GM23248 (cell line): ENCODE results near the gene USP6NL. TPM values are rescaled to one million over a fixed set of nuclear protein-coding genes. Genes with fewer than 3 reads are reported as not detected.

Experiments
- DNase-seq: peaks from one replicate; pipeline ENCODE4 v3.0.0-alpha.2; 2015
- H2AFZ ChIP-seq: fragments of 200-600 bp; sonication (generic); 2 replicates; pipeline ENCODE4 v1.6.1; 2016; ENCODE audit warnings: antibody characterized with exemption
- H3F3A ChIP-seq: fragments of 200-600 bp; sonication (generic); 2 replicates; pipeline ENCODE4 v1.6.1; 2016; ENCODE audit warnings: mild to moderate bottlenecking, antibody characterized with exemption, mixed run types; ENCODE audit not compliant: insufficient read depth
- H3K27ac ChIP-seq: fragments of 200-600 bp; sonication (generic); 2 replicates; pipeline ENCODE4 v1.5.1; 2016; ENCODE audit warnings: mild to moderate bottlenecking
- H3K27me3 ChIP-seq: fragments of 200-600 bp; sonication (generic); replicated peaks from 2 replicates; pipeline ENCODE4 v1.6.1; 2016; ENCODE audit warnings: mild to moderate bottlenecking; ENCODE audit not compliant: insufficient read depth
- H3K36me3 ChIP-seq: fragments of 200-600 bp; sonication (generic); 2 replicates; pipeline ENCODE4 v1.6.1; 2016; ENCODE audit warnings: low read depth, mild to moderate bottlenecking
- H3K4me1 ChIP-seq: fragments of 200-600 bp; sonication (generic); 2 replicates; pipeline ENCODE4 v1.6.1; 2016; ENCODE audit warnings: mild to moderate bottlenecking; ENCODE audit not compliant: insufficient read depth
- H3K4me2 ChIP-seq: fragments of 200-600 bp; sonication (generic); one replicate; pipeline ENCODE4 v1.6.1; 2016; ENCODE audit warnings: mild to moderate bottlenecking; ENCODE audit not compliant: unreplicated experiment
- H3K4me3 ChIP-seq: fragments of 200-600 bp; sonication (generic); 2 replicates; pipeline ENCODE4 v1.5.1; 2016; ENCODE audit warnings: mild to moderate bottlenecking
- H3K79me2 ChIP-seq: fragments of 200-600 bp; sonication (generic); 2 replicates; pipeline ENCODE4 v1.6.1; 2016; ENCODE audit warnings: mild to moderate bottlenecking; ENCODE audit not compliant: insufficient read depth
- H3K9ac ChIP-seq: fragments of 200-600 bp; sonication (generic); 2 replicates; pipeline ENCODE4 v1.6.1; 2016; ENCODE audit warnings: mild to moderate bottlenecking
- H3K9me2 ChIP-seq: fragments of 200-600 bp; sonication (generic); 2 replicates; pipeline ENCODE4 v1.6.1; 2016; ENCODE audit warnings: mixed run types, mild to moderate bottlenecking, moderate library complexity; ENCODE audit not compliant: insufficient read depth
- H3K9me3 ChIP-seq: fragments of 200-600 bp; sonication (generic); one replicate; pipeline ENCODE4 v1.6.1; 2017; ENCODE audit warnings: low read depth
- H4K20me1 ChIP-seq: fragments of 200-600 bp; sonication (generic); 2 replicates; pipeline ENCODE4 v1.6.0; 2016; ENCODE audit not compliant: insufficient read depth
- EZH2 ChIP-seq: fragments of 200-600 bp; sonication (generic); IDR thresholded peaks from 2 replicates; pipeline ENCODE4 v1.6.1; 2018; ENCODE audit warnings: antibody characterized with exemption, mild to moderate bottlenecking; ENCODE audit not compliant: insufficient read depth, poor library complexity, severe bottlenecking
- EZH2phosphoT487 ChIP-seq: fragments of 200-600 bp; sonication (generic); IDR thresholded peaks from 2 replicates; pipeline ENCODE4 v1.6.1; 2018; ENCODE audit warnings: antibody characterized with exemption, moderate library complexity, mild to moderate bottlenecking, low read depth; ENCODE audit not compliant: insufficient read depth
- WGBS, 2 experiments: methylation state at CpG; one replicate each; pipeline ENCODE4 v1.1.6; 2015 to 2017; ENCODE audit warnings: low lambda C conversion rate in 2 of 2, low coverage in 1 of 2; ENCODE audit errors: missing lambda C conversion rate in 2 of 2; 5-methylcytosine and 5-hydroxymethylcytosine counted together
- in situ Hi-C: fragments of 300-500 bp; cut with MboI; formaldehyde crosslinking; loops from 2 replicates; pipeline ENCODE4 v1.15.0; 2020
- polyA plus RNA-seq: library from polyadenylated mRNA; unstranded; fragments of >200 nt; fragmentation: Nextera tagmentation; extraction: Ambion mirVana; gene quantifications from 2 replicates; pipeline ENCODE4 v1.2.1, GENCODE V29; 2016
- total RNA-seq: library from RNA; depleted of rRNA; stranded (reverse); fragments of >200 nt; shearing (Covaris generic); gene quantifications from 2 replicates; pipeline ENCODE4 v1.2.3, GENCODE V29; 2014; rRNA removed

The USP6NL gene
- total RNA-seq (7.3 and 9.2 TPM in 2 replicates), polyA plus RNA-seq (4.4 and 4.8 TPM in 2 replicates)

- Histone ChIP-seq H3K79me2 (peaks cover 33% of the 10 kb centered on the region), H3F3A (peaks cover 33% of the 10 kb centered on the region), H2AFZ (peak within 1 kb of the TSS; percentile 82), H3K9me2 (no peaks in the 10 kb centered on the region), H3K4me1 (peaks cover 9% of the 10 kb centered on the region), H3K9ac (peak within 1 kb of the TSS; percentile 74), H3K27ac (peak within 1 kb of the TSS; percentile 19), H3K4me3 (peak within 1 kb of the TSS; percentile 89), H3K27me3 (no peaks in the 10 kb centered on the region), H3K36me3 (no peaks in the 10 kb centered on the region), H3K4me2 (peak within 1 kb of the TSS; percentile 96), H3K9me3 (no peaks in the 10 kb centered on the region), H4K20me1 (no peaks in the 10 kb centered on the region)
- peak; percentile 89 for DNase-seq
- 1 to 2% methylated on average over 58 to 90 of the region's 107 CpGs for WGBS, 2 experiments
- TF ChIP-seq EZH2: no peak
- no peak for TF ChIP-seq EZH2phosphoT487
- in situ Hi-C loops: no loop called here
Observed at GRCh38 chr10:11611248-11612020, at the start of gene USP6NL. USP6NL (minus strand) TSS chr10:11611650; CDS start chr10:11597634, 14,016 bp downstream.

- in situ Hi-C loops: no loop called here
Observed at GRCh38 chr10:11658801-11659368, 47.4 kb upstream of the USP6NL start.

GRCh38 chr10:11655836-11656235 is 44.4 kb upstream of the USP6NL start:
- no peak overlapping the region for H3K4me3 ChIP-seq
- H3K36me3 ChIP-seq: no peaks in the 10 kb centered on the region
- H3K4me2 ChIP-seq: no peak overlapping the region
- no peaks in the 10 kb centered on the region for H3K4me1 ChIP-seq
- no peak overlapping the region; the same call in 1 of the 2 replicates for H2AFZ ChIP-seq
- no peak overlapping the region for H3K27ac ChIP-seq
- H4K20me1 ChIP-seq: no peaks in the 10 kb centered on the region
- H3K79me2 ChIP-seq: no peaks in the 10 kb centered on the region
- H3K9me3 ChIP-seq: no peaks in the 10 kb centered on the region
- H3K27me3 ChIP-seq: peaks cover 22% of the 10 kb centered on the region; the same call in 1 of the 2 replicates
- in situ Hi-C loops: no loop called here
- no peaks in the 10 kb centered on the region for H3K9me2 ChIP-seq
- TF ChIP-seq EZH2 (no peak), EZH2phosphoT487 (no peak)
- H3F3A ChIP-seq: peaks cover 6% of the 10 kb centered on the region; the same call in 1 of the 2 replicates
- DNase-seq: peak; percentile 29
- no peak overlapping the region for H3K9ac ChIP-seq
- 0 to 1% methylated on average over 2 of the region's 2 CpGs for WGBS, 2 experiments

More at GRCh38 chr10:11658801-11659368, 47.4 kb upstream of the USP6NL start:
- H3F3A ChIP-seq: peaks cover 6% of the 10 kb centered on the region; the same call in 1 of the 2 replicates
- no peak overlapping the region for H3K9ac ChIP-seq
- no peaks in the 10 kb centered on the region for H3K36me3 ChIP-seq
- no peaks in the 10 kb centered on the region for H3K9me3 ChIP-seq
- H3K27me3 ChIP-seq: peaks cover 14% of the 10 kb centered on the region; the same call in 1 of the 2 replicates
- no peak for TF ChIP-seq EZH2
- TF ChIP-seq EZH2phosphoT487: no peak
- no peak overlapping the region for H3K4me3 ChIP-seq
- no peak for DNase-seq
- 64 to 70% methylated on average over 9 of the region's 9 CpGs for WGBS, 2 experiments
- H3K4me2 ChIP-seq: no peak overlapping the region
- no peaks in the 10 kb centered on the region for H3K79me2 ChIP-seq
- H4K20me1 ChIP-seq: no peaks in the 10 kb centered on the region
- no peak overlapping the region for H3K27ac ChIP-seq
- no peaks in the 10 kb centered on the region for H3K9me2 ChIP-seq
- H3K4me1 ChIP-seq: no peaks in the 10 kb centered on the region
- H2AFZ ChIP-seq: no peak overlapping the region

- no peaks in the 10 kb centered on the region for H3K9me3 ChIP-seq
- in situ Hi-C loops: no loop called here
- WGBS, 2 experiments: 72 to 74% methylated on average over 9 of the region's 9 CpGs
Observed at GRCh38 chr10:11654659-11655058, 43.2 kb upstream of the USP6NL start.

More at GRCh38 chr10:11654659-11655058, 43.2 kb upstream of the USP6NL start:
- H4K20me1 ChIP-seq: no peaks in the 10 kb centered on the region
- no peak overlapping the region for H3K9ac ChIP-seq
- H3K4me2 ChIP-seq: no peak overlapping the region
- H3K9me2 ChIP-seq: no peaks in the 10 kb centered on the region
- H3K27me3 ChIP-seq: peaks cover 22% of the 10 kb centered on the region; the same call in 1 of the 2 replicates
- no peak for TF ChIP-seq EZH2
- TF ChIP-seq EZH2phosphoT487: no peak
- H2AFZ ChIP-seq: no peak overlapping the region
- no peaks in the 10 kb centered on the region for H3K36me3 ChIP-seq
- peaks cover 6% of the 10 kb centered on the region; the same call in 1 of the 2 replicates for H3F3A ChIP-seq
- no peak overlapping the region for H3K4me3 ChIP-seq
- DNase-seq: no peak
- no peaks in the 10 kb centered on the region for H3K79me2 ChIP-seq
- H3K27ac ChIP-seq: no peak overlapping the region
- no peaks in the 10 kb centered on the region for H3K4me1 ChIP-seq
